Measurements from ENCODE around the gene ARL13A. TPM values are rescaled to one million over a fixed set of nuclear protein-coding genes. Genes with fewer than 3 reads are reported as not detected.
"Not testable (repeated sequence)": the region's sequence is repeated elsewhere in the genome, so short reads cannot be mapped to it uniquely, and the experiment has no call there.

The ARL13A gene
- total RNA-seq, 4 donors from 2014 or later = not detected

DNA sequence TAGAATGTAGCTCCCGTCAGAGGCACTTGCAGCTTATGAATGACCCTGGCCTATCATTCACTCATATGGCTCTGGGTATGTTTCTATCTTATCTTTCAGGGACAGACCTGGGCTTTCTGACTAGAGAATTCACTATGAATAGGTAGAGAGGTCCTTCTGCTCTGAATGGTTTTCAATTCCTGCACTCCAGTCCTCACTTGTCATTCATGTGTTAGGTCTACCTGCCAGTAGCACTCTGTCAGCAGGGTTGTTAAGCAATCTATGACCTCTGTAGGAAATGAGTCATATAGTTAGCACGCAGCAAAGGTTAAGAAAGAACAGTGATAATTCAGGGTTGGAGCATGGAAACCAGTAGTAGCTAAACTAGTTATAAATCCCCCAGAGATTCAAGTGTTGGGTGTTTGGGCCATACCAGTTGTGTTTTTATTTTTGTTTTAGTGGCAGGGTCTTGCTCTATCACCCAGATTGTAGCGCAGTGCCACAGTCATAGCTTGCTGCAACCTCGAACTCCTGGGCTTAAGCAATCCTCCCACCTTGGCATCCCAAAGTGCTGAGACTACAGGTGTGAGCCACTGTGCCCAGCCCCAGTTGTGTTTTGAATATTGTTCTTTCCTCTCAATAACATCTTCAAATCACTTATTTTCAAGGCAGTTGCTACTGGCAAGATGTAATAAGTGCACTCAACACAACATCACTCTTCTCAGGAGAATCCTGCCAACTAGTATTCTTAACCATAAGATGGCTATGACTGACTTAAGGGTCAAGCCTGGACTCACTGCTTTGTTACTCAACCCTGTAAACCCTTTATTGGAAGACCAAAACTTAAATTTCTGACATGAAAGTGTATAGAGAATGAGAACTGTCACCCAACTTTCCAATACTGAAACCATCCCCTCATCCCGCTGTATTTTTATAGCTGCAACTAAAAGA, 25.1 kb downstream of the ARL13A start:
- TF ChIP-seq, protein P1, sequence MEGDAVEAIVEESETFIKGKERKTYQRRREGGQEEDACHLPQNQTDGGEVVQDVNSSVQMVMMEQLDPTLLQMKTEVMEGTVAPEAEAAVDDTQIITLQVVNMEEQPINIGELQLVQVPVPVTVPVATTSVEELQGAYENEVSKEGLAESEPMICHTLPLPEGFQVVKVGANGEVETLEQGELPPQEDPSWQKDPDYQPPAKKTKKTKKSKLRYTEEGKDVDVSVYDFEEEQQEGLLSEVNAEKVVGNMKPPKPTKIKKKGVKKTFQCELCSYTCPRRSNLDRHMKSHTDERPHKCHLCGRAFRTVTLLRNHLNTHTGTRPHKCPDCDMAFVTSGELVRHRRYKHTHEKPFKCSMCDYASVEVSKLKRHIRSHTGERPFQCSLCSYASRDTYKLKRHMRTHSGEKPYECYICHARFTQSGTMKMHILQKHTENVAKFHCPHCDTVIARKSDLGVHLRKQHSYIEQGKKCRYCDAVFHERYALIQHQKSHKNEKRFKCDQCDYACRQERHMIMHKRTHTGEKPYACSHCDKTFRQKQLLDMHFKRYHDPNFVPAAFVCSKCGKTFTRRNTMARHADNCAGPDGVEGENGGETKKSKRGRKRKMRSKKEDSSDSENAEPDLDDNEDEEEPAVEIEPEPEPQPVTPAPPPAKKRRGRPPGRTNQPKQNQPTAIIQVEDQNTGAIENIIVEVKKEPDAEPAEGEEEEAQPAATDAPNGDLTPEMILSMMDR (IDR thresholded peaks at IDR 0.05) = no peak
- Histone ChIP-seq H3K36me3 (no peaks in the 10 kb centered on the region), H3K27me3 (no peaks in the 10 kb centered on the region), H3K4me3 (no peak overlapping the region), H3K27ac (no peak overlapping the region), H3K9me3 (no peaks in the 10 kb centered on the region), H3K4me1 (no peaks in the 10 kb centered on the region)
- no peak for DNase-seq

DNA sequence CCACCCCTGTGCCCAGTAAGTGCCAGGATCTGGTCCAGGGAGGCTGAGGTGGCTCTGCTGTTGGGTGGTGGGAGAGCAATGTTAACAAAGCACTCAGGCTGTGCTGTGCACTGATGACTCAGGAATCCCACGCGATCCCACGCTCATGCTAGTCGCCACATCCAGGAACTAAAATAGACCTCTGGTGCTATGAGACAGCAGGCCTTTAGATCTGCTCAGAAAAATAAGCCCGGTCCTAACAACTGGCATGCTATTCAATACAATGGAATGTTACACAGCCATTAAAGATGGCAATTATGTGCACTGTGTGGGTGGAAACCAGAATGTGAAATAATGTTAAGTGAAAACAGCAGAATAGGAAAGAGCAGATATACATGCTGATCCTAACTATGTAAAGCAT, 26.0 kb downstream of the ARL13A start:
- H3K36me3 ChIP-seq = no peaks in the 10 kb centered on the region
- TF ChIP-seq, protein P1 (IDR thresholded peaks at IDR 0.05) = no peak
- no peak for TF ChIP-seq POLR2A (IDR thresholded peaks at IDR 0.05)
- DNase-seq = no peak
- H3K4me3 ChIP-seq = no peak overlapping the region
- H3K4me1 ChIP-seq = no peaks in the 10 kb centered on the region
- H3K27ac ChIP-seq = no peak overlapping the region
- no peaks in the 10 kb centered on the region for H3K9me3 ChIP-seq
- no peaks in the 10 kb centered on the region for H3K27me3 ChIP-seq

DNA sequence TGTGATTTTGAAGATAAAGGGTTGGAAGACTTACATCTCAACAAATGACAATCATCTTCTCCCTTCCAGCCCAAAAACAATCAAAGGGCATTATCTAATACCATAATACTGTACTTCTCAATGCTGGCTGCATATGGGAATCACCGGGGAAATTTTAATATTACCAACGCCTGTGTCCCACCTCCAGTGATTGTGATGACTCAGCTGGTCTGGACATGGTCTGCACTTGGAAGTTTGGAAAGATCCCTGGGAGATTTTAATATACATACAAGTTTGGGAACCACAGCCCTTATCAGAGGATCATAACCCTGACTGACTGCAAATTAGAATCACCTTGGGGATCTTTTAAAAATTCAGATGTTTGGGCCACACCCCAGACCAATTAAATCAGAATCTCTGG, 29.9 kb downstream of the ARL13A start:
- DNase-seq = no peak
- Histone ChIP-seq H3K27me3 (no peaks in the 10 kb centered on the region), H3K36me3 (no peaks in the 10 kb centered on the region), H3K27ac (no peak overlapping the region), H3K9me3 (no peaks in the 10 kb centered on the region), H3K4me3 (no peak overlapping the region), H3K4me1 (no peaks in the 10 kb centered on the region)
- TF ChIP-seq, protein P1 (IDR thresholded peaks at IDR 0.05) = no peak
- no peak for TF ChIP-seq POLR2A (IDR thresholded peaks at IDR 0.05)

DNA sequence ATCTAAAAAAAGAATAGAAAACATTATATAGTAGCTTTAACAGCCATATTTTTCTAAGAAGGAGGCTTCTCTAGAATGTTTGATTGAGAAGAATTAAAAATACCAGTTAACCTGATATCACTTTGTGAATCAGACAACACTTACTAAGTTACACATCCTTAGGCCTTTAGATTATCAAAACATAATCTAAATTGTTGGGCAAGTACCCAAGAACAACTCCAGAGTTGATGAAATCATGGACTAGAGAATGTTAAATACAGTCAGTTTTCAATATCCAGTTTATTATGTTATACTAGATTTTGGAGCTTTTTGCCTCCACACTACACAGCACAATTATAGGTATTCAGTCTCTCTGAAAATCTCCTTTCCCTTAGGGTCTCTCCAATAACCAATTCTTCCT, 39.6 kb downstream of the ARL13A start:
- no peaks in the 10 kb centered on the region for H3K27me3 ChIP-seq
- DNase-seq = no peak
- H3K36me3 ChIP-seq = peaks cover 0 to 32% (median 0%) of the 10 kb centered on the region in 3 donors
- H3K27ac ChIP-seq = no peak overlapping the region
- H3K9me3 ChIP-seq = no peaks in the 10 kb centered on the region
- no peak overlapping the region for H3K4me3 ChIP-seq
- TF ChIP-seq, protein P1 (IDR thresholded peaks at IDR 0.05) = no peak
- TF ChIP-seq POLR2A (IDR thresholded peaks at IDR 0.05) = no peak
- H3K4me1 ChIP-seq = no peaks in the 10 kb centered on the region

DNA sequence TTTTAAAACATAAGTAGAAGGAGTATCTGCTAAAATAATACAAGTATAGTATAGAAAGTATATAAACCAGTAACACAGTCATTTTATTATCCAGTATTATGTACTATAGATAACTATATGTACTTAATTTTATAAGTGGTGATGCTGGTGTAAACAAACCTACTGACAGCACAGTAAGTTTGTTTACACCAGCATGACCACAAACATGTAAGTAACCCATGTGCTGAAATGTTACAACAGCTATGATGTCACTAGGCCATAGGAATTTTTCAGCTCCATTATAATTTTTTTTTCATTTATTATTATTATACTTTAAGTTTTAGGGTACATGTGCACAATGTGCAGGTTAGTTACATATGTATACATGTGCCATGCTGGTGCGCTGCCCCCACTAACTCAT, 42.5 kb downstream of the ARL13A start:
- H3K36me3 ChIP-seq = peaks cover 0 to 51% (median 0%) of the 10 kb centered on the region in 3 donors
- not testable (repeated sequence) for H3K9me3 ChIP-seq, H3K27me3 ChIP-seq, H3K4me1 ChIP-seq, H3K27ac ChIP-seq, DNase-seq, H3K4me3 ChIP-seq

DNA sequence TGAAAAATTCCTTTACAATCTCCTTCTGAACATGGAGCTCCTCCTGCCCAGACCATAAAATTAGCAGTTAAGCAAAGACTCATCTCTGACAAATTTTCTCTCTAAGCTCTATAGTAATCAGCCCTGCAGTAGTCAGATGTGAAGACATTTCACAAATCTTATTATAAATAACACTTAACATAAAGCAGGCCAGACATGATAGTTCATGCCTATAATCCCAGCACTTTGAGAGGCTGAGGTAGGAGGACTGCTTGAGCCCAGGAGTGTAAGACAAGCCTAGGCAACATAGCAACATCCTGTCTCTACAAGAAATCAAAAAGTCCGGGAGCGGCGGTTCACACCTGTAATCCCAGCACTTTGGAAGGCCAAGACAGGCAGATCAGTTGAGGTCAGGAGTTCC, 52.5 kb downstream of the ARL13A start:
- no peak overlapping the region for H3K27ac ChIP-seq
- TF ChIP-seq POLR2A (IDR thresholded peaks at IDR 0.05) = no peak
- TF ChIP-seq, protein P1 (IDR thresholded peaks at IDR 0.05) = no peak
- H3K4me1 ChIP-seq = no peaks in the 10 kb centered on the region
- peaks cover 0 to 29% (median 0%) of the 10 kb centered on the region in 3 donors for H3K36me3 ChIP-seq
- H3K4me3 ChIP-seq = no peak overlapping the region
- H3K9me3 ChIP-seq = no peaks in the 10 kb centered on the region
- DNase-seq = no peak
- no peaks in the 10 kb centered on the region for H3K27me3 ChIP-seq
